Right lobe of liver (tissue), 4 donors: ENCODE measurements around the gene GGACT.

Experiments
- CTCF ChIP-seq, 4 donors: fragments of 200-600 bp in 3 of 4; fragments of 450-650 bp in 1 of 4; IDR thresholded peaks; one replicate each; pipeline versions ENCODE4 v1.5.1 to v1.8.0; 2016 to 2022; ENCODE audit warnings: antibody characterized with exemption in 4 of 4, mild to moderate bottlenecking in 2 of 4
- POLR2A ChIP-seq: fragments of 450-650 bp; IDR thresholded peaks from one replicate; pipeline ENCODE4 v1.6.1; 2017; ENCODE audit warnings: antibody characterized with exemption, mild to moderate bottlenecking
- donor health status: DM: no; HTN: no; CAD: no.
- donor health status: DM: no; HTN: no; CAD: no.
- donor health status: DM: no; HTN: yes; CAD: no.

- TF ChIP-seq POLR2A (no peak), CTCF (IDR thresholded peaks at IDR 0.05) (no peak)
These were observed 49.2 kb upstream of the GGACT start for GRCh38 chr13:100637796-100638195.
